ENCODE data around the gene SH3RF1. TPM values are rescaled to one million over a fixed set of nuclear protein-coding genes. Genes with fewer than 3 reads are reported as not detected.

The SH3RF1 gene
- total RNA-seq, 2 experiments from 2014 or later = 0.34 TPM

- Mint-ChIP-seq H3K9me3 (no peaks in the 10 kb centered on the region), H3K4me3 (no peak overlapping the region), H3K4me1 (ENCODE audit: low read depth) (no peaks in the 10 kb centered on the region), H3K27ac (no peak overlapping the region), H3K27me3 (peaks cover 4% of the 10 kb centered on the region), H3K36me3 (ENCODE audit: low read depth) (no peaks in the 10 kb centered on the region)
- no peak for DNase-seq
- CTCF ChIA-PET = no interaction called here
- intact Hi-C loops (cut with micrococcal nuclease) = no loop called here
- ATAC-seq = no peak
- POLR2A ChIA-PET = no interaction called here
- TF ChIP-seq, protein P1, sequence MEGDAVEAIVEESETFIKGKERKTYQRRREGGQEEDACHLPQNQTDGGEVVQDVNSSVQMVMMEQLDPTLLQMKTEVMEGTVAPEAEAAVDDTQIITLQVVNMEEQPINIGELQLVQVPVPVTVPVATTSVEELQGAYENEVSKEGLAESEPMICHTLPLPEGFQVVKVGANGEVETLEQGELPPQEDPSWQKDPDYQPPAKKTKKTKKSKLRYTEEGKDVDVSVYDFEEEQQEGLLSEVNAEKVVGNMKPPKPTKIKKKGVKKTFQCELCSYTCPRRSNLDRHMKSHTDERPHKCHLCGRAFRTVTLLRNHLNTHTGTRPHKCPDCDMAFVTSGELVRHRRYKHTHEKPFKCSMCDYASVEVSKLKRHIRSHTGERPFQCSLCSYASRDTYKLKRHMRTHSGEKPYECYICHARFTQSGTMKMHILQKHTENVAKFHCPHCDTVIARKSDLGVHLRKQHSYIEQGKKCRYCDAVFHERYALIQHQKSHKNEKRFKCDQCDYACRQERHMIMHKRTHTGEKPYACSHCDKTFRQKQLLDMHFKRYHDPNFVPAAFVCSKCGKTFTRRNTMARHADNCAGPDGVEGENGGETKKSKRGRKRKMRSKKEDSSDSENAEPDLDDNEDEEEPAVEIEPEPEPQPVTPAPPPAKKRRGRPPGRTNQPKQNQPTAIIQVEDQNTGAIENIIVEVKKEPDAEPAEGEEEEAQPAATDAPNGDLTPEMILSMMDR (IDR thresholded peaks at IDR 0.05) = no peak
These were observed 112.7 kb downstream of the SH3RF1 start for GRCh38 chr4:169158046-169158445.

GRCh38 chr4:169156392-169156791 is 114.4 kb downstream of the SH3RF1 start:
- Mint-ChIP-seq H3K9me3 (no peaks in the 10 kb centered on the region), H3K4me3 (no peak overlapping the region), H3K27ac (no peak overlapping the region), H3K4me1 (ENCODE audit: low read depth) (no peaks in the 10 kb centered on the region), H3K36me3 (ENCODE audit: low read depth) (no peaks in the 10 kb centered on the region), H3K27me3 (peaks cover 4% of the 10 kb centered on the region)
- ATAC-seq (no peak), DNase-seq (no peak)
- POLR2A ChIA-PET = no interaction called here
- CTCF ChIA-PET = no interaction called here
- TF ChIP-seq, protein P1 (IDR thresholded peaks at IDR 0.05) = no peak
- intact Hi-C loops (cut with micrococcal nuclease) = no loop called here

GRCh38 chr4:169154121-169154520 is 116.6 kb downstream of the SH3RF1 start:
- POLR2A ChIA-PET = no interaction called here
- no peak for DNase-seq
- H3K4me1 Mint-ChIP-seq (ENCODE audit: low read depth) = no peaks in the 10 kb centered on the region
- no peak for ATAC-seq
- H3K27me3 Mint-ChIP-seq = peaks cover 4% of the 10 kb centered on the region
- CTCF ChIA-PET = no interaction called here
- H3K9me3 Mint-ChIP-seq = no peaks in the 10 kb centered on the region
- TF ChIP-seq, protein P1 (IDR thresholded peaks at IDR 0.05) = no peak
- intact Hi-C loops (cut with micrococcal nuclease) = no loop called here
- H3K4me3 Mint-ChIP-seq = no peak overlapping the region
- H3K27ac Mint-ChIP-seq = no peak overlapping the region
- no peaks in the 10 kb centered on the region for H3K36me3 Mint-ChIP-seq (ENCODE audit: low read depth)

DNA sequence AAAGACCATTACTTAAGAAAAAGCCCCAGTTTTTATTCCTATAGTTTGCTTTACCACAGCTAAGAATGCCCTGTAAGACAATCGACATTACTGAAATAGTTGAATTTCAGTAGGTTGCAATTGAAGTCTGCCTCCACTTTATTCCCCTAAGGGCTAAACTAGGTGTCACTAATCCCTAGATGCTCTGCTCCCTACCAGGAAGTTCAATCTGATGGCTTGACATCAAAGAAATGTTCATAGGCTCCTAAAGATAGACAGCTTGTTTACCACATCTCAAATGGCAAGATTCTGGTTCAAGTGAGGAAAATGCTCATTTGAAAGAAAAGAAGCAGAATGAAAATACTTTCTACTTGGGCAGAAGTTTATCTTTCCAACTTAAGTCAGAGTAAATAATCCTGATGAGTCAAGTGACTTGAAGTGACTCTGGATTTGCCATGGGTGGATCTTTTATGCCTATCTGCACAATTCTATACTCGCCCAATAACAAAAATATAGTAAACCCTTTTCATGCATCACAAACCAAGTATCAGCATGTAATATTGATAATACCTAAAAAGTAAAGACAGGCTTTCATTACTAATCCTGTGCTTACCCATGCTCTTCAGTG is 117.2 kb downstream of the SH3RF1 start:
- DNase-seq (no peak), ATAC-seq (no peak)
- H3K36me3 Mint-ChIP-seq (ENCODE audit: low read depth) = no peaks in the 10 kb centered on the region
- POLR2A ChIA-PET = no interaction called here
- no peak overlapping the region for H3K27ac Mint-ChIP-seq
- no peak overlapping the region for H3K4me3 Mint-ChIP-seq
- TF ChIP-seq, protein P1 (IDR thresholded peaks at IDR 0.05) = no peak
- no peaks in the 10 kb centered on the region for H3K4me1 Mint-ChIP-seq (ENCODE audit: low read depth)
- CTCF ChIA-PET = interaction anchor here (0.7 kb wide), 1 partner anchor 25 kb away, joined by 4 read pairs; no protein-coding TSS in a partner anchor
- H3K27me3 Mint-ChIP-seq = peaks cover 4% of the 10 kb centered on the region
- intact Hi-C loops (cut with micrococcal nuclease) = no loop called here
- H3K9me3 Mint-ChIP-seq = no peaks in the 10 kb centered on the region

GRCh38 chr4:169152899-169153298 is 117.9 kb downstream of the SH3RF1 start:
- POLR2A ChIA-PET = no interaction called here
- no peak overlapping the region for H3K4me3 Mint-ChIP-seq
- no peaks in the 10 kb centered on the region for H3K9me3 Mint-ChIP-seq
- intact Hi-C loops (cut with micrococcal nuclease) = no loop called here
- DNase-seq (no peak), ATAC-seq (no peak)
- CTCF ChIA-PET = interaction anchor here (0.7 kb wide), 1 partner anchor 26 kb away, joined by 4 read pairs; no protein-coding TSS in a partner anchor
- no peaks in the 10 kb centered on the region for H3K4me1 Mint-ChIP-seq (ENCODE audit: low read depth)
- H3K36me3 Mint-ChIP-seq (ENCODE audit: low read depth) = no peaks in the 10 kb centered on the region
- H3K27ac Mint-ChIP-seq = no peak overlapping the region
- TF ChIP-seq, protein P1 (IDR thresholded peaks at IDR 0.05) = no peak
- H3K27me3 Mint-ChIP-seq = peaks cover 1% of the 10 kb centered on the region

Measured in activated CD8-positive, alpha-beta T cell treated with anti-CD3 and anti-CD28 coated beads for 36 hours (primary cell).